ENCODE results near the gene FBXL15. TPM values are rescaled to one million over a fixed set of nuclear protein-coding genes. Genes with fewer than 3 reads are reported as not detected.

The FBXL15 gene
- polyA plus RNA-seq, 3 donors from 2014 or later: 39.5 to 43.9 (median 39.7) TPM

DNA sequence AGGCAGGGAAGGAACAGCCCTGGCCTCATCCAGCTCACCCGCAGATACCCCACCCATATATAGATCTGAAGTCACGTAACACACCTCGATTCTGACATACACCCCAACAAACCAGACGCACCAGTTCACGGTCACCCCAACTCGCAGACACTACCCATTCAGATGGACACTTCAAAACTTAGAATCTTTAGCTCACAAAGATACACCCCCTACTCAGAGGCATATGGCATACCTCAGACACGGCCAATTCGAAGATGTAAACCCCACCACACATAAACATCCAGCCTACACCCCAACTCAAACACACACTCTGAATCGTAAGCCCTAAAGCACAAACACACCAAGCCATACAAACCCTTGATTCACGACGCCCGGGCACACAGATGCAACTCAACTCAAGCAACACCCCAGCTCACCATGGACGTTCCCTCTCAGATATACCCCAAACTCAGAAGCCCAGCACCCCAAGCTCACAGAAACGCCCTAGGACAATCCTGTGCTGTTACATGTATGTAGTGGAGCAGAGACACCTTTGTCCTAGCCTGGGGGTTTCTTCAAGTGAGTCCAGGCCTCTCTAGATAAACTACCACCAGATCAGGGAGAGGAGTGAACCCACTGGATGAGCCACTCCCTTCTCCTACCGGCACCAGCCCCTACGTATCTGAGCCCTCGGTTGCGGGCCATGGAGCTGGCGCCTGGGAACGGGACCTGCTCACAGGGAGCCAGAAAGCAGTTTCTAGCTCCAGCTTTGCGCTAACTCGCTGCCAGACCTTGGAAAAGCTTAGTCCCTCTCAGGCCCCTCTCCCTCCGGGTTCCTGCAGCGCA, 10.8 kb upstream of the FBXL15 start:
- H3K4me1 Mint-ChIP-seq: peaks cover 9 to 18% of the 10 kb centered on the region in 2 donors
- peaks cover 0 to 4% (median 0%) of the 10 kb centered on the region in 3 donors for H3K36me3 Mint-ChIP-seq
- H3K27me3 Mint-ChIP-seq (ENCODE audit: low read depth in 3 of 3): peaks cover 24 to 31% (median 25%) of the 10 kb centered on the region in 3 donors
- H3K4me3 Mint-ChIP-seq: peak overlapping the region; percentile 44 to 82 (median 78)
- peak overlapping the region in 1 of 6 donors; percentile 3 for H3K27ac Mint-ChIP-seq
- no peak for DNase-seq
- H3K9me3 Mint-ChIP-seq: peaks cover 0 to 3% (median 0%) of the 10 kb centered on the region in 6 donors

GRCh38 chr10:102410429-102411073, 10.1 kb upstream of the FBXL15 start:
- peaks cover 21 to 31% (median 25%) of the 10 kb centered on the region in 3 donors for H3K27me3 Mint-ChIP-seq (ENCODE audit: low read depth in 3 of 3)
- DNase-seq: no peak
- H3K27ac Mint-ChIP-seq: no peak overlapping the region
- peaks cover 0 to 3% (median 0%) of the 10 kb centered on the region in 6 donors for H3K9me3 Mint-ChIP-seq
- peak overlapping the region in 1 of 5 donors; percentile 80 for H3K4me3 Mint-ChIP-seq
- peaks cover 0 to 4% (median 0%) of the 10 kb centered on the region in 3 donors for H3K36me3 Mint-ChIP-seq
- H3K4me1 Mint-ChIP-seq: peaks cover 9 to 18% of the 10 kb centered on the region in 2 donors

DNA sequence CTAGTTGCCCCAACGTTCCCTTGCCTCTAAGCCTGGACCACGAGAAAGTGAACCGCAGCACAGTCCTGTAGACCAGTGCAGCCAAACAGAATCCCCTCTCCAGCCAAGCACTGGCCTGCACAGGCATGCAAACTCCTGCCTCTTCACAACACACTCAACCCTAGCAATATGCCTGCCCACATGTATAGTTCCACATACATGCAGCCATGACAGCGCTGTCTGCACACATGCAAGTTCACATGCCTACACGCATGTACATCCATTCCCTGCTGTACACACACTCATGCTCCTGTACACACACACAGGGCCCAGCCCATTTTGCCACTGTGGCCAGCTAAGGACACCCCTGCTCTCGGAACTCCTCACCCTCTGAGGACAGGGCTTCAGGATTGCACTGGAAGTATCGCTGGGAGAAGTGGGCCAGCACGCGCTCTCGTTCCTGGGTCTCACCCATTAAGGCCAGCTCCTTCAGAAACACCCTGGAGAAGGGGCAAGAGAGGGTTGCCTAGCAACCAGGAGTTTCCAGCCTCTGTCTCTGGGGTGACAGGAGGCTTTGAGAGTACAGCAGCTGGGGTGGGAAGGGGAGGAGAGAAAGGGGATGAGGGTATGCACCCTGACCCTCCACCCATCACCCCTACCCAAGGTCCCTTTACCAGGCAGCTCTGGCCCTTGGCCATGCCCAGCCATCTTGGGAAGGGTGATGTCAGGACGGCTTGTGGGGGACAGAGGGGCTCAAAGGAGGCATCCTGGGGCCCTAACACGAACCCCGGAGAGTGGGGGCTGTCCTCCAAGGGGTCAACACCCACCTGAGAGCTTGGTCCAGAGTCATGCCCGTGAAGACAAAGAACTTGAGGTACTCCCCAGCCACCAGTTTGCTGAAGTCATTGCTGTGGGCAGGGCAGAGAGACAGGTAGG, 9.0 kb upstream of the FBXL15 start:
- Mint-ChIP-seq H3K27me3 (ENCODE audit: low read depth in 3 of 3) (peaks cover 21 to 32% (median 23%) of the 10 kb centered on the region in 3 donors), H3K27ac (no peak overlapping the region), H3K36me3 (peaks cover 0 to 4% (median 2%) of the 10 kb centered on the region in 3 donors), H3K4me3 (peak overlapping the region in 3 of 5 donors; percentile 18 to 33 (median 26)), H3K4me1 (peaks cover 9 to 18% of the 10 kb centered on the region in 2 donors), H3K9me3 (peaks cover 0 to 3% (median 0%) of the 10 kb centered on the region in 6 donors)
- DNase-seq: no peak

DNA sequence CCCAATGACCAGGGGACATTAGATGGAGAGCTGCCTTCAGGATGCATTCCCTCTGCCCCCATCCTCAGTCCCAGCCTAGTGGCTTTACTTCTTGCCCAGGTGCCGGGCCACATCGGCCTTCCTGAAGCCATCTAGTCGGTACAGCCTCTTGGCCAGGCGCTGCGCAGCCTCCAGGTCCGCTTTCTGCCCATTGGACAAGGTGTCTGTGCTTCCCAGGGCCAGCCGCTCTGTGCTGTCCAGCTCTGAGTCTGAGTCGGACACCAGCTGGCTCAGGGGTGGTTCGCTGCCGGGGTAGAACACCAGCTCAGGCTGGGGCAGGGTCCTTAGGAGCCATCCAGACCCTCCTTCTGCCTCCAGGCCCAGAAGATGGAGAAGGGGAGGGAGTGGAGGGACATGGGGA, 8.3 kb upstream of the FBXL15 start:
- H3K27me3 Mint-ChIP-seq (ENCODE audit: low read depth in 3 of 3): peaks cover 20 to 33% (median 21%) of the 10 kb centered on the region in 3 donors
- no peak overlapping the region for H3K4me3 Mint-ChIP-seq
- peaks cover 0 to 4% (median 2%) of the 10 kb centered on the region in 3 donors for H3K36me3 Mint-ChIP-seq
- H3K4me1 Mint-ChIP-seq: peaks cover 9 to 18% of the 10 kb centered on the region in 2 donors
- peaks cover 0 to 3% (median 0%) of the 10 kb centered on the region in 6 donors for H3K9me3 Mint-ChIP-seq
- DNase-seq: no peak
- no peak overlapping the region for H3K27ac Mint-ChIP-seq

DNA sequence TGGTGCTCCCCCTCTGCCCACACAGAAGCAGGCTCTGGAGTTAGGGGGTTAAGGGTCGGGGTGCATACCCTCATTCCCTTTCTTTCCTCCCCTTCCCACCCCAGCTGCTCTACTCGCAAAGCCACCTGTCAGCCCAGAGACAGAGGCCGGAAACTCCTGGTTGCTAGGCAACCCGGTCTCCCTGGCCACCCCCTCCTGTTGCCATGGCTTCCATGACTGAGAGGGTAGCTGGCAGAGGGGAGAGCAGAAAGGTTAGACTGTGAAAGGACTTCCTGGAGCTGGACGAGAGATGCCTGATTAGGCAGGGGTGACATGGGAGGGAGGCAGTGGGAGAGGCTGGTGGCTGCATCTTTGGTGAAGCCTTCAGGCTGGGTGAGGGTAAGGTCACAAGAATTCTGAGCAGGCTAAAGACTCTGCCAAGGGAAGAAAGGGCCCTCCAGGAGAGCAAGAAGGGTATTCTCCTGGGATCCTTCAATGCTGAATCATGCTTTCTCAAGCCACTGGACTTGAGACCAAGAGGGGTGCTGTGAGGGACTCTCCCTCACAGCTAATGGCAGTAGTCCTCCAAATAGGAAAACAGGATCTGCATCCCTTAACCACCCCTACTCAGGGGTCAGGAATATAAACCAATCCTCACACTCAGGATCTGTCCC, 7.5 kb upstream of the FBXL15 start:
- Mint-ChIP-seq H3K9me3 (peaks cover 0 to 3% (median 0%) of the 10 kb centered on the region in 6 donors), H3K4me3 (no peak overlapping the region), H3K27ac (no peak overlapping the region), H3K36me3 (peaks cover 0 to 4% (median 2%) of the 10 kb centered on the region in 3 donors), H3K27me3 (ENCODE audit: low read depth in 3 of 3) (peaks cover 16 to 41% (median 20%) of the 10 kb centered on the region in 3 donors), H3K4me1 (peaks cover 9 to 17% of the 10 kb centered on the region in 2 donors)
- DNase-seq: no peak

DNA sequence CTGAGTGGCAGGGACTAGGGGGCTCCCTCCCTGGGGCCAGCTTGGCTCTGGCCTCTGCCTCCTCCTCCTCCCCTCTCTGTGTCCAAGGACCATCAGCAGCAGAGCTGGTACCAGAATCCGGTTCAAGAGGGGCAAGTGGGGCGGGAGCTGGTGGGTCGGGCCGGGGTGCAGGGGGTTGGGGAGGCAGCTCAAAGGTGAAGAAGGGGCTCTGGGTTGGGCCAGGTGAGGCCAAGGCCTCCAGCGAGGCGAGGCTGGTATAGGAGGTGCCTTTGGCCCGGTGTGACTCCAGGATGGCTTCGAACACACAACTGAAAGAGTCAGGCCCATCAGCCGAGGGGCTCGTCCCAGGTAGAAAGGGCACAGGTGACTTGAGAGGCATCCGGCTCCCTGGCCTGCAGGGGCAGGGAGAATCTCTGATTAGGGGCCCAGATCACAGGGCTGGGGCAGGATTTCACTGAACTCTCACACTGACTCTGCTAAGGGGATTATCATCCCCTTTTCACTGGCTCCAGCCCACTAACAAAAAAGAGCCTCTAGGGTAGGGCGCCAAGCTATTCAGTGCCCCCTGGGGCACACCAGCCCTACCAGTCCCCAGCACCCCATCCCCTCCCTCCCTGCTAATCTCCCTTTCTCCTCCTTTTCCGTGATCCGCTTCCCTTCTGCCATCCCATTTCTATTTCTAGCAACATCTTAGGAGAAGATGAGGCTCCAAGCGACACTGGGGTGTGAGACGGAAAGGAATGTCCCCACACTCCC, 6.7 kb upstream of the FBXL15 start:
- Mint-ChIP-seq H3K27ac (no peak overlapping the region), H3K4me3 (no peak overlapping the region), H3K4me1 (peaks cover 10 to 19% of the 10 kb centered on the region in 2 donors), H3K27me3 (ENCODE audit: low read depth in 3 of 3) (peaks cover 15 to 36% (median 17%) of the 10 kb centered on the region in 3 donors), H3K36me3 (peaks cover 0 to 4% (median 2%) of the 10 kb centered on the region in 3 donors), H3K9me3 (peaks cover 0 to 3% (median 0%) of the 10 kb centered on the region in 6 donors)
- no peak for DNase-seq

DNA sequence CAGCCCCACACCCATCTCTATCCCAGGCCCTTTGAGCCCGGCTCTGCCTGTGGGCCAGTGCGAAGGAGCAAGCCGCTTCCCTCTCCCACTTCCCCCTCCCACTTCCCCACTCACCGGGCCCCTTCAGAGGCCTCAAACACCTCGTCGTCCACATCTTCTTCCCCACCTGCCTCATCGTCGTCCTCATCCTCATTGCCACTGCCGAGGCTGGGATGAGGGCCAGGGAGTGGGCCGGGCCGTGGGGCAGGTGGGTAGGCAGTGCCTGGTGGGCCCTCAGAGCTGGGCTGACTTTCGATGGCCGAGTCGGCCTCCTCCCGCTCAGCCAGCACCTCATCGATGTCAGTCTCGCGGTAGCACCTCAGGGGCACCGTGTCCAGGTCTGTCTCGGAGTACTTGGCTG, 5.9 kb upstream of the FBXL15 start:
- Mint-ChIP-seq H3K4me1 (peaks cover 12 to 22% of the 10 kb centered on the region in 2 donors), H3K27me3 (ENCODE audit: low read depth in 3 of 3) (peaks cover 18 to 38% (median 19%) of the 10 kb centered on the region in 3 donors), H3K4me3 (no peak overlapping the region), H3K9me3 (peaks cover 0 to 2% (median 0%) of the 10 kb centered on the region in 6 donors), H3K36me3 (peaks cover 0 to 2% (median 2%) of the 10 kb centered on the region in 3 donors), H3K27ac (no peak overlapping the region)
- DNase-seq: no peak

GRCh38 chr10:102416283-102416682, 4.4 kb upstream of the FBXL15 start:
- Mint-ChIP-seq H3K27ac (no peak overlapping the region), H3K9me3 (no peaks in the 10 kb centered on the region), H3K27me3 (ENCODE audit: low read depth in 3 of 3) (peaks cover 15 to 35% (median 19%) of the 10 kb centered on the region in 3 donors), H3K36me3 (peaks cover 0 to 2% (median 0%) of the 10 kb centered on the region in 3 donors), H3K4me1 (peaks cover 22 to 27% of the 10 kb centered on the region in 2 donors), H3K4me3 (no peak overlapping the region)
- DNase-seq: no peak

- DNase-seq: no peak
- Mint-ChIP-seq H3K27ac (no peak overlapping the region), H3K9me3 (no peaks in the 10 kb centered on the region), H3K36me3 (peaks cover 0 to 2% (median 0%) of the 10 kb centered on the region in 3 donors), H3K4me3 (no peak overlapping the region), H3K4me1 (peaks cover 22 to 27% of the 10 kb centered on the region in 2 donors), H3K27me3 (ENCODE audit: low read depth in 3 of 3) (peaks cover 14 to 33% (median 19%) of the 10 kb centered on the region in 3 donors)
Observed at GRCh38 chr10:102416695-102417094, 3.9 kb upstream of the FBXL15 start.

GRCh38 chr10:102418622-102419268, 1.9 kb upstream of the FBXL15 start, which contains the start of gene PSD:
PSD (minus strand) TSS chr10:102418785; CDS start chr10:102417038, 1,747 bp downstream.
- Mint-ChIP-seq H3K27me3 (ENCODE audit: low read depth in 3 of 3) (peaks cover 11 to 28% (median 16%) of the 10 kb centered on the region in 3 donors), H3K4me1 (peaks cover 39 to 43% of the 10 kb centered on the region in 2 donors), H3K36me3 (peaks cover 0 to 2% (median 0%) of the 10 kb centered on the region in 3 donors), H3K27ac (peak within 1 kb of the TSS in 1 of 6 donors; percentile 84), H3K9me3 (no peaks in the 10 kb centered on the region), H3K4me3 (peak within 1 kb of the TSS; percentile 94 to 100 (median 99))
- no peak for DNase-seq

DNA sequence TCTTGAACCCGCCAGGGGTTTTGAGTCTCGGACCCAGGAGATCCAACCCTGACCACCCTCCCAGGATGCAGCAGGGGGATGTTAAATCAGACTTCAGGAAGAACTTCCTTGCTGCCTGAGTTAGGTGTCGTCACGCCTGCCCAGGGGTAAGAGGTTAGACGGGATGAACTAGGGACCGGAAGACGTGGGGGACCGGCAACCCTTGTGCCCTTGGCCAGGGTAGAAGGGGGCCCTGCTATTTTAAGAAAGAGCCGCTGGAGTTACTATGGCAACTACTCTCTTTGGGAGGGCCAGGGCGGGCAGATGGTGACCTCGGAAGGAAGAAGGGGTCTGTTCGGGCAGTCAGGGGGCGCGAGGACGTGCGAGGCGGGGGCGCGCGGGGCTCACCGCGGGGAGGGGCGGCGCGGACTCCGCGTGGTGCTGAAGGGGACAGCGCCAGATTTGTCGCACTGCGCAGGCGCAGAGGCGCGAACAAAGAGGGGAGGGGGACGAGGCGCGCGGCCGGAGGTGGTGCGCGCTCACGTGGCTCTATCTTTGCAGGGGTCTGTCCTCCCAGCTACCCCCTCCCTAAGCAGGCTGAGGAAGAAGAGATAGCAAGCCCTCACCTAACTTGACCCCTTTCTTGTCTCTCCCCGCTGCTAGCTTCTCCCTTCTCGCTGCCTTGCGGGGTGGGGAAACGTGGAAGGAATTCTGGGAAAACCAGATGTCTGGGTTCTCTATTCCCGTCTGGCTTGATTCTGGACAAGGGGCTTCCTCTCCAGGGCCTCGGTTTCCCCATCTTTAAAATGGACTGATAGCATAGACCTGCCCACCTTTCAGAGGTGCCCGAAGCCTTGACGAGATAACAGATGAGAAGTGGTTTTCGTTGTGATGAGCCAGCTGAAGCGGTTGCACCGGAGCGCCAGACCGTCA, 1.1 kb upstream of the FBXL15 start:
- peak; percentile 68 to 73 (median 72) for DNase-seq
- no peaks in the 10 kb centered on the region for H3K9me3 Mint-ChIP-seq
- peaks cover 9 to 28% (median 16%) of the 10 kb centered on the region in 3 donors for H3K27me3 Mint-ChIP-seq (ENCODE audit: low read depth in 3 of 3)
- H3K4me3 Mint-ChIP-seq: peak overlapping the region; percentile 94 to 100 (median 99)
- peak overlapping the region in 1 of 6 donors; percentile 84 for H3K27ac Mint-ChIP-seq
- H3K36me3 Mint-ChIP-seq: peaks cover 0 to 2% (median 0%) of the 10 kb centered on the region in 3 donors
- H3K4me1 Mint-ChIP-seq: peaks cover 39 to 48% of the 10 kb centered on the region in 2 donors

Data from immature natural killer cell (primary cell).